Activated T-helper 1 cell treated with anti-CD3 and anti-CD28 coated beads, Interleukin-12 subunit alpha, Interleukin-12 subunit beta, Interleukin-2, Interleukin-4 antibody, amounts not matched to agents 30 ng/mL and 10 ng/mL and 1 ng/mL, durations not matched to agents 14 hours and 24 hours and 36 hours (primary cell): Measurements from ENCODE around the gene MCM9. TPM values are rescaled to one million over a fixed set of nuclear protein-coding genes. Genes with fewer than 3 reads are reported as not detected.

Experiments
- DNase-seq: peaks from one replicate; pipeline ENCODE4 v3.0.0; 2021; ENCODE audit warnings: low spot score
- H3K27ac Mint-ChIP-seq: one replicate; pipeline ENCODE4 v1.8.0; 2021; ENCODE audit warnings: mild to moderate bottlenecking, mixed read lengths
- H3K27me3 Mint-ChIP-seq: one replicate; pipeline ENCODE4 v1.8.0; 2022; ENCODE audit warnings: mild to moderate bottlenecking, moderate library complexity, mixed read lengths; ENCODE audit not compliant: insufficient read depth
- H3K36me3 Mint-ChIP-seq: one replicate; pipeline ENCODE4 v1.8.0; 2021; ENCODE audit warnings: low read depth, mixed read lengths
- H3K4me1 Mint-ChIP-seq: one replicate; pipeline ENCODE4 v1.8.0; 2021; ENCODE audit warnings: low read depth, mixed read lengths
- H3K4me3 Mint-ChIP-seq: one replicate; pipeline ENCODE4 v1.8.0; 2021; ENCODE audit warnings: mild to moderate bottlenecking, moderate library complexity, mixed read lengths
- H3K9me3 Mint-ChIP-seq: one replicate; pipeline ENCODE4 v1.8.0; 2021; ENCODE audit warnings: mixed read lengths
- intact Hi-C: fragments of 100-400 bp; cut with micrococcal nuclease; formaldehyde crosslinking; loops from one replicate; pipeline ENCODE4 v1.15.1; 2024
- total RNA-seq: library from RNA; stranded (reverse); gene quantifications from 2 replicates; pipeline ENCODE4 v1.2.3, GENCODE V29; 2022

MCM9 gene
- total RNA-seq, 1 donor from 2014 or later = 24.4 TPM

DNA sequence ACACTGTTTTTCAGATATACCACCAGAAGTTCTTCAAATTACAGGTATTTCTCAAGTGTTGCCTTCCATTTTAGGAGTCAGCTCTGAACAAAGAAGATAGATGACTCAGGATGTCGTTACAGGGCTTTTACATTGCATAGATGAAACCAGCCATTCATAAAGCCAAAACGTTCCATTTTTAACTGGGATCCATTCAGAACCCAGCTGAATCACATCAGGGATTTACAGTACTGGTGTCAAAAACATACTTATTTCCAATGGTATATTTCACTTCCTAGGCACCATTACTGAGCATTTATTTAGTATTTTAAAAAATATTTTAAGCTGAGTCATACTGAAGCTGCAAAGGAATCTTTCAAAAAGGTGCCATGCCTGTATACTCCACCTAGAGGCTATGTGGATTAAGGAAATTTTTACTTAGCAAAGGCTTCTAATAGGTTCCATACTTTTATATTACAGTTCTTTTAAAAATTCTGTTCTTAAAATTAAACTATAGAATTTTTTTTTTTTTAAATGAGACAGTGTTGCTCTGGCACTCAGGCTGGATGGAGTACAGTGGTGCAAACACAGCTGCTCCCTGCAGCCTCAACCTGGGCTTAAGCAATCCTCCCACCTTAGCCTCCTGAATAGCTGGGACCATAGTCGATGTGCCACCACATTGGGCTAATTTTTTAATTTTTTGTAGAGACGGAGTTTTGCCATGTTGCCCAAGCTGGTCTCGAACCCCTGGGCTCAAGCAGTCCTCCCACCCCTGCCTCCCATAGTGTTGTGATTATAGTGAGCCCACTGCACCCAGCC, 38.4 kb downstream of the MCM9 start:
- peaks cover 32% of the 10 kb centered on the region for H3K36me3 Mint-ChIP-seq
- no peaks in the 10 kb centered on the region for H3K9me3 Mint-ChIP-seq
- H3K4me3 Mint-ChIP-seq = peak overlapping the region; percentile 85
- DNase-seq = no peak
- intact Hi-C loops = loop anchor here (1.0 to 10.0 kb wide), 5 partner anchors 26 to 418 kb away; partner anchors contain the start of gene CEP85L
- peaks cover 67% of the 10 kb centered on the region for H3K4me1 Mint-ChIP-seq
- no peaks in the 10 kb centered on the region for H3K27me3 Mint-ChIP-seq
- peak overlapping the region; percentile 82 for H3K27ac Mint-ChIP-seq

- intact Hi-C loops = loop anchor here (1.0 to 10.0 kb wide), 6 partner anchors 25 to 419 kb away; partner anchors contain the start of gene CEP85L
- H3K27ac Mint-ChIP-seq = peak overlapping the region; percentile 82
- no peak for DNase-seq
- H3K27me3 Mint-ChIP-seq = no peaks in the 10 kb centered on the region
- no peaks in the 10 kb centered on the region for H3K9me3 Mint-ChIP-seq
- peaks cover 67% of the 10 kb centered on the region for H3K4me1 Mint-ChIP-seq
- peaks cover 31% of the 10 kb centered on the region for H3K36me3 Mint-ChIP-seq
- H3K4me3 Mint-ChIP-seq = peak overlapping the region; percentile 85
Measured at GRCh38 chr6:118895859-118896258, 39.1 kb downstream of the MCM9 start.

GRCh38 chr6:118895261-118895560, 39.7 kb downstream of the MCM9 start:
- intact Hi-C loops = loop anchor here (2.0 to 10.0 kb wide), 2 partner anchors 330 to 420 kb away; no protein-coding TSS in a partner anchor
- no peak for DNase-seq
- Mint-ChIP-seq H3K27ac (peak overlapping the region; percentile 93), H3K4me3 (peak overlapping the region; percentile 87), H3K36me3 (peaks cover 25% of the 10 kb centered on the region), H3K4me1 (peaks cover 62% of the 10 kb centered on the region), H3K9me3 (no peaks in the 10 kb centered on the region), H3K27me3 (no peaks in the 10 kb centered on the region)

- peak; percentile 66 for DNase-seq
- Mint-ChIP-seq H3K27ac (peak overlapping the region; percentile 96), H3K4me1 (peaks cover 57% of the 10 kb centered on the region), H3K36me3 (peaks cover 21% of the 10 kb centered on the region), H3K4me3 (peak overlapping the region; percentile 94), H3K9me3 (no peaks in the 10 kb centered on the region), H3K27me3 (no peaks in the 10 kb centered on the region)
- intact Hi-C loops = loop anchor here (1.0 to 10.0 kb wide), 8 partner anchors 40 to 1217 kb away; partner anchors contain the start of gene NUS1
Measured at GRCh38 chr6:118894425-118895260, 40.3 kb downstream of the MCM9 start.

DNA sequence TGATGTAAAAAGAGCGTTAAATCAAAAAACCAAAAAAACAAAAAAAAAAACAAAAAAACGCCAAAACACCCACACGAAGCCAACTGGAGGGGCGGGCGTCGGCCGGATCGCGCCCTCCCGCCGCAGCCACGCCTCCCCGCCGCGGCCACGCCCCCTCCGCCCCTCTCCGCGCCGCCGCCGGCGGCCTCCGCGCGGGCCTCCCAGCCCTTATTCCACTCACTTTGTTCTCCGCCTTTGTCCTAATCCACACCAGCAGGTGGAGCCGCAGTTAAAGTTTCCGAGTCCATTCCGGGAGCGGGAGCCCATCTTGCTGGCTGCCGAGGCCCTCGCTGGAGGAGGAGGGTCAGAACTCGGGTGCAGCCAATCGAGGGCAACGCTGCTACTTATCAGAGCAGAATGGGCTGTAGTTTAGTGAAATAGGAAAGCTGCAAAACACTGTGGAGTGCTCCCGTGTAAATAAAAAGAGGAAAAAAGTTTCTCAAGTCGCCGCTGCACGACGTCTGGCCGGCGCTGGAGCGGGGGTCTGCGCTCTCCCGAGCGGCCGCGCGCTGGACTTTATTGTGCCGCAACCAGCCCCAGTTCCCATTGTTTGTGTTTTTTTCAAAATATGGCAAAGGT, 41.0 kb downstream of the MCM9 start, which contains the start of gene ASF1A:
Gene ASF1A, plus strand, starts transcription at position 346 of the 618 bp plus-strand sequence. Its CDS starts 262 bp downstream, at position 608.
- intact Hi-C loops = loop anchor here (1.0 to 10.0 kb wide), 10 partner anchors 40 to 1217 kb away; partner anchors contain the start of genes CEP85L and NUS1
- Mint-ChIP-seq H3K4me1 (peaks cover 49% of the 10 kb centered on the region), H3K27me3 (no peaks in the 10 kb centered on the region), H3K27ac (peak within 1 kb of the TSS; percentile 96), H3K9me3 (no peaks in the 10 kb centered on the region), H3K4me3 (peak within 1 kb of the TSS; percentile 94), H3K36me3 (peaks cover 17% of the 10 kb centered on the region)
- peak; percentile 95 for DNase-seq

GRCh38 chr6:118893064-118893806, 41.7 kb downstream of the MCM9 start:
- H3K27me3 Mint-ChIP-seq = no peaks in the 10 kb centered on the region

GRCh38 chr6:118892355-118892991, 42.5 kb downstream of the MCM9 start:
- DNase-seq = no peak
- H3K27me3 Mint-ChIP-seq = no peaks in the 10 kb centered on the region
- H3K4me3 Mint-ChIP-seq = peak overlapping the region; percentile 94
- H3K9me3 Mint-ChIP-seq = no peaks in the 10 kb centered on the region
- peaks cover 38% of the 10 kb centered on the region for H3K4me1 Mint-ChIP-seq
- intact Hi-C loops = loop anchor here (1.0 to 10.0 kb wide), 5 partner anchors 48 to 1215 kb away; partner anchors contain the start of genes CEP85L and NUS1
- H3K36me3 Mint-ChIP-seq = peaks cover 15% of the 10 kb centered on the region
- peak overlapping the region; percentile 96 for H3K27ac Mint-ChIP-seq

More at GRCh38 chr6:118893064-118893806, 41.7 kb downstream of the MCM9 start:
- Mint-ChIP-seq H3K9me3 (no peaks in the 10 kb centered on the region), H3K4me3 (peak overlapping the region; percentile 94), H3K36me3 (peaks cover 15% of the 10 kb centered on the region), H3K27ac (peak overlapping the region; percentile 96), H3K4me1 (peaks cover 44% of the 10 kb centered on the region)
- DNase-seq = no peak
- intact Hi-C loops = loop anchor here (2.0 to 10.0 kb wide), 4 partner anchors 48 to 1216 kb away; partner anchors contain the start of genes CEP85L and NUS1

- Mint-ChIP-seq H3K27me3 (no peaks in the 10 kb centered on the region), H3K4me1 (peaks cover 41% of the 10 kb centered on the region), H3K4me3 (peak overlapping the region; percentile 94), H3K36me3 (peaks cover 14% of the 10 kb centered on the region), H3K9me3 (no peaks in the 10 kb centered on the region), H3K27ac (peak overlapping the region; percentile 96)
- no peak for DNase-seq
- intact Hi-C loops = loop anchor here (5.0 to 10.0 kb wide), 2 partner anchors 424 to 1214 kb away; partner anchors contain the start of gene NUS1
Measured at GRCh38 chr6:118890997-118891790, 43.8 kb downstream of the MCM9 start.

- Mint-ChIP-seq H3K36me3 (peaks cover 14% of the 10 kb centered on the region), H3K27ac (no peak overlapping the region), H3K4me3 (no peak overlapping the region), H3K27me3 (no peaks in the 10 kb centered on the region), H3K9me3 (no peaks in the 10 kb centered on the region), H3K4me1 (peaks cover 45% of the 10 kb centered on the region)
- DNase-seq = no peak
- intact Hi-C loops = no loop called here
Measured at GRCh38 chr6:118889163-118889562, 45.8 kb downstream of the MCM9 start.

DNA sequence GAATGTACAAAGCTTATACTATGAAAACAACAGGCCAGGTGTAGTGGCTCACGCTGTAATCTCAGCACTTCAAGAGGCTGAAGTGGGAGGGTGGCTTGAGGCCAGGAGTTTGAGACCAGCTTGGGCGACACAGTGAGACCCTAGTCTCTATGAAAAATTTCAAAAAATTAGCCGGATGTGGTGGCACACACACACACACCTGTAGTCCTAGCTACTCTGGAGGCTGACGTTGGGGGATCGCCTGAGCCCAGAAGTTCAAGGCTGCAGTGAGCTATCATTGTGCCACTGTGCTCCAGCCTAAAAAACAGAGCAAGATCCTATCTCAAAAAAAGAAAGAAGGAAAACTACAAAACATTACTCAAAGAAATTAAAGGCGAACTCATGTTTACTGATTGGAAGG, 48.3 kb downstream of the MCM9 start:
- Mint-ChIP-seq H3K27ac (no peak overlapping the region), H3K9me3 (no peaks in the 10 kb centered on the region), H3K36me3 (peaks cover 17% of the 10 kb centered on the region), H3K4me1 (peaks cover 30% of the 10 kb centered on the region), H3K27me3 (no peaks in the 10 kb centered on the region), H3K4me3 (no peak overlapping the region)
- no peak for DNase-seq
- intact Hi-C loops = no loop called here
